HG03066 (cell line): ENCODE data around the gene RHOB.
"Not testable (repeated sequence)": the region's sequence is repeated elsewhere in the genome, so short reads cannot be mapped to it uniquely, and the experiment has no call there.

Experiments
- ATAC-seq: cut with Tn5 transposase; IDR thresholded peaks from one replicate; pipeline ENCODE4 v1.9.1; 2021; ENCODE audit warnings: low read depth; ENCODE audit not compliant: unreplicated experiment

The RHOB gene

GRCh38 chr2:20451761-20452499 lies 5.1 kb downstream of the RHOB start:
- no peak for ATAC-seq

GRCh38 chr2:20452551-20452950 lies 5.7 kb downstream of the RHOB start:
- ATAC-seq = no peak

- no peak for ATAC-seq
Measured at GRCh38 chr2:20453087-20453486, 6.2 kb downstream of the RHOB start.

GRCh38 chr2:20454036-20454981 lies 7.4 kb downstream of the RHOB start:
- no peak for ATAC-seq

- no peak for ATAC-seq
Measured at GRCh38 chr2:20455076-20455587, 8.3 kb downstream of the RHOB start.

- ATAC-seq = no peak
Measured at GRCh38 chr2:20456116-20456571, 9.3 kb downstream of the RHOB start.

- no peak for ATAC-seq
Measured at GRCh38 chr2:20456636-20457426, 10.0 kb downstream of the RHOB start.

GRCh38 chr2:20457661-20458630 lies 11.1 kb downstream of the RHOB start:
- ATAC-seq = no peak

- not testable (repeated sequence) for ATAC-seq
Measured at GRCh38 chr2:20458737-20459484, 12.0 kb downstream of the RHOB start.

GRCh38 chr2:20465716-20466394 lies 19.0 kb downstream of the RHOB start:
- no peak for ATAC-seq

GRCh38 chr2:20467789-20468548 lies 21.1 kb downstream of the RHOB start:
- ATAC-seq = no peak

GRCh38 chr2:20468549-20469500 lies 22.0 kb downstream of the RHOB start:
- ATAC-seq = no peak

GRCh38 chr2:20469595-20469994 lies 22.7 kb downstream of the RHOB start:
- ATAC-seq = no peak

GRCh38 chr2:20470211-20470610 lies 23.3 kb downstream of the RHOB start:
- no peak for ATAC-seq

- ATAC-seq = no peak
Measured at GRCh38 chr2:20471148-20471547, 24.3 kb downstream of the RHOB start.

GRCh38 chr2:20471902-20472559 lies 25.2 kb downstream of the RHOB start:
- ATAC-seq = no peak
